Panc1 (cell line): Measurements from ENCODE around the gene NOTCH2.
"Not testable (repeated sequence)": the region's sequence is repeated elsewhere in the genome, so short reads cannot be mapped to it uniquely, and the experiment has no call there.

Source experiments
- POLR2AphosphoS5 ChIP-seq: IDR thresholded peaks from 2 replicates; pipeline ENCODE4 v1.6.1; 2012; ENCODE audit warnings: mild to moderate bottlenecking, low read depth, low read length, moderate library complexity
- REST ChIP-seq, 2 experiments: IDR thresholded peaks; 2 replicates each; pipeline ENCODE4 v1.6.1; 2011 to 2012; ENCODE audit warnings: low read depth in 2 of 2, control low read depth in 1 of 2, low read length in 1 of 2, mild to moderate bottlenecking in 1 of 2, moderate library complexity in 1 of 2; ENCODE audit not compliant: insufficient read depth in 1 of 2
- TCF7L2 ChIP-seq: IDR thresholded peaks from 2 replicates; pipeline ENCODE4 v1.6.1; 2011; ENCODE audit warnings: mild to moderate bottlenecking, low read depth, low read length, inconsistent platforms
- TF ChIP-seq, protein P1 (sequence below): fragments of 450-650 bp; IDR thresholded peaks from 2 replicates; pipeline ENCODE4 v1.5.1; 2017; ENCODE audit warnings: mild to moderate bottlenecking

- TF ChIP-seq, protein P1, sequence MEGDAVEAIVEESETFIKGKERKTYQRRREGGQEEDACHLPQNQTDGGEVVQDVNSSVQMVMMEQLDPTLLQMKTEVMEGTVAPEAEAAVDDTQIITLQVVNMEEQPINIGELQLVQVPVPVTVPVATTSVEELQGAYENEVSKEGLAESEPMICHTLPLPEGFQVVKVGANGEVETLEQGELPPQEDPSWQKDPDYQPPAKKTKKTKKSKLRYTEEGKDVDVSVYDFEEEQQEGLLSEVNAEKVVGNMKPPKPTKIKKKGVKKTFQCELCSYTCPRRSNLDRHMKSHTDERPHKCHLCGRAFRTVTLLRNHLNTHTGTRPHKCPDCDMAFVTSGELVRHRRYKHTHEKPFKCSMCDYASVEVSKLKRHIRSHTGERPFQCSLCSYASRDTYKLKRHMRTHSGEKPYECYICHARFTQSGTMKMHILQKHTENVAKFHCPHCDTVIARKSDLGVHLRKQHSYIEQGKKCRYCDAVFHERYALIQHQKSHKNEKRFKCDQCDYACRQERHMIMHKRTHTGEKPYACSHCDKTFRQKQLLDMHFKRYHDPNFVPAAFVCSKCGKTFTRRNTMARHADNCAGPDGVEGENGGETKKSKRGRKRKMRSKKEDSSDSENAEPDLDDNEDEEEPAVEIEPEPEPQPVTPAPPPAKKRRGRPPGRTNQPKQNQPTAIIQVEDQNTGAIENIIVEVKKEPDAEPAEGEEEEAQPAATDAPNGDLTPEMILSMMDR = not testable (repeated sequence)
- not testable (repeated sequence) for TF ChIP-seq REST (IDR thresholded peaks at IDR 0.05; ENCODE audit: insufficient read depth in 1 of 2, low read depth in 2 of 2, low read length in 1 of 2); POLR2AphosphoS5; TCF7L2
Observed at GRCh38 chr1:120023791-120024190, 45.7 kb downstream of the NOTCH2 start.
